HepG2 (cell line): ENCODE measurements around the gene BPIFA2. TPM values are rescaled to one million over a fixed set of nuclear protein-coding genes. Genes with fewer than 3 reads are reported as not detected.

Experiments
- ATAC-seq: fragments of 200-7000 bp; cut with Tn5 transposase; 3 replicates; pipeline ENCODE4 v1.9.1; 2020; ENCODE audit warnings: mild to moderate bottlenecking, moderate library complexity
- BruUV-seq: library from RNA; stranded (reverse); fragments of 400-500 nt; replicated peaks from 2 replicates; lab custom pipeline; 2021; lab: Mats Ljungman, UMichigan
- CTCF ChIA-PET: fragments of 300-600 bp; formaldehyde crosslinking; extraction: SDS; loops from one replicate; lab custom pipeline; 2021; ENCODE audit warnings: low total read pairs, inconsistent platforms, low intra/inter-chr PET ratio; lab: Yijun Ruan, JAX
- POLR2A ChIA-PET: fragments of 350-600 bp; sonication (Branson Sonifier 250); formaldehyde crosslinking; loops from one replicate; lab custom pipeline; 2020; ENCODE audit warnings: antibody characterized with exemption, inconsistent platforms; lab: Yijun Ruan, JAX
- DNase-seq: peaks from one replicate; pipeline ENCODE4 v3.0.0-alpha.2; 2015; ENCODE audit warnings: low spot score
- FAIRE-seq: peaks from 3 replicates; lab custom pipeline; 2011; peaks lifted over from hg19 to GRCh38; lab: Jason Lieb, UNC
- H2AFZ ChIP-seq: one replicate; pipeline ENCODE4 v1.6.1; 2011; ENCODE audit warnings: low read length, inconsistent platforms
- H3K27ac ChIP-seq: fragments of 300-600 bp; 3 replicates; pipeline ENCODE4 v1.8.0; 2011; ENCODE audit warnings: mixed run types, mild to moderate bottlenecking, mixed read lengths, low read length, inconsistent platforms; ENCODE audit not compliant: insufficient read depth; ENCODE audit errors: extremely low read length
- H3K27me3 ChIP-seq, 2 experiments: fragments of 200-600 bp in 1 of 2; 2 replicates in 1 of 2; 3 replicates in 1 of 2; pipeline versions ENCODE4 v1.6.0 to v1.8.0; 2011; ENCODE audit warnings: low read length in 2 of 2, mild to moderate bottlenecking in 2 of 2, moderate library complexity in 2 of 2, inconsistent platforms in 1 of 2; ENCODE audit not compliant: insufficient read depth in 2 of 2, control insufficient read depth in 1 of 2
- H3K36me3 ChIP-seq, 2 experiments: fragments of 200-600 bp in 1 of 2; replicated peaks in 1 of 2; 2 replicates in 1 of 2; 3 replicates in 1 of 2; pipeline versions ENCODE4 v1.5.1 to v1.8.0; 2011; ENCODE audit warnings: low read length in 2 of 2, inconsistent platforms in 1 of 2; ENCODE audit not compliant: insufficient read depth in 2 of 2, control insufficient read depth in 1 of 2
- H3K4me1 ChIP-seq: 2 replicates; pipeline ENCODE4 v1.5.1; 2012; ENCODE audit warnings: low read length, inconsistent platforms; ENCODE audit not compliant: insufficient read depth
- H3K4me2 ChIP-seq: 2 replicates; pipeline ENCODE4 v1.6.0; 2011; ENCODE audit warnings: low read depth, low read length, inconsistent platforms
- H3K4me3 ChIP-seq, 3 experiments: fragments of 200-600 bp in 1 of 3; sonication (generic), shearing (Covaris generic) in 1 of 3; replicated peaks in 1 of 3; 2 replicates each; pipeline ENCODE4 v1.5.1; 2011 to 2016; ENCODE audit warnings: low read length in 3 of 3, inconsistent platforms in 2 of 3, low read depth in 2 of 3, mild to moderate bottlenecking in 2 of 3, control low read depth in 1 of 3, mixed read lengths in 1 of 3; ENCODE audit not compliant: insufficient read depth in 1 of 3
- H3K79me2 ChIP-seq: one replicate; pipeline ENCODE4 v1.6.1; 2011; ENCODE audit warnings: low read length, inconsistent platforms; ENCODE audit not compliant: insufficient read depth
- H3K9ac ChIP-seq: 2 replicates; pipeline ENCODE4 v1.6.0; 2011; ENCODE audit warnings: mild to moderate bottlenecking, low read depth, low read length, inconsistent platforms; ENCODE audit not compliant: insufficient read depth
- H3K9me3 ChIP-seq: 2 replicates; pipeline ENCODE4 v1.5.1; 2012; ENCODE audit warnings: mild to moderate bottlenecking, low read length
- H4K20me1 ChIP-seq: 2 replicates; pipeline ENCODE4 v1.6.0; 2011; ENCODE audit warnings: inconsistent platforms, mild to moderate bottlenecking, low read length, moderate library complexity; ENCODE audit not compliant: insufficient read depth
- BORCS8-MEF2B ChIP-seq: sonication (generic); formaldehyde crosslinking; IDR thresholded peaks from 2 replicates; pipeline ENCODE4 v1.8.0; 2022; ENCODE audit warnings: mild to moderate bottlenecking, missing genetic modification reagents
- CREB1 ChIP-seq, 2 experiments: fragments of 450-650 bp in 1 of 2; IDR thresholded peaks; 2 replicates each; pipeline ENCODE4 v1.6.1; 2016 to 2017; ENCODE audit warnings: control low read depth in 1 of 2, mild to moderate bottlenecking in 1 of 2, missing compliant biosample characterization in 1 of 2, missing genetic modification characterization in 1 of 2
- EHMT2 ChIP-seq: fragments of 200-600 bp; sonication (generic); IDR thresholded peaks from 2 replicates; pipeline ENCODE4 v1.7.0; 2017; ENCODE audit warnings: antibody characterized with exemption, low read depth, low read length, borderline replicate concordance
- ELK4 ChIP-seq: sonication (generic); formaldehyde crosslinking; IDR thresholded peaks from 2 replicates; pipeline ENCODE4 v1.9.0; 2021; ENCODE audit warnings: missing genetic modification reagents, borderline replicate concordance
- MAX ChIP-seq: IDR thresholded peaks from 2 replicates; pipeline ENCODE4 v1.6.1; 2012; ENCODE audit warnings: inconsistent platforms
- MBD4 ChIP-seq: IDR thresholded peaks from 2 replicates; pipeline ENCODE4 v1.6.1; 2012; ENCODE audit warnings: low read length, inconsistent platforms, borderline replicate concordance
- NFRKB ChIP-seq: fragments of 450-650 bp; IDR thresholded peaks from 2 replicates; pipeline ENCODE4 v1.6.1; 2017
- NONO ChIP-seq, 2 experiments: fragments of 450-650 bp in 1 of 2; sonication (generic) in 1 of 2; formaldehyde crosslinking in 1 of 2; IDR thresholded peaks in 1 of 2; conservative IDR thresholded peaks in 1 of 2; 2 replicates each; pipeline versions ENCODE4 v1.6.1 to v1.8.0; 2017 to 2022; ENCODE audit warnings: mild to moderate bottlenecking in 1 of 2, missing genetic modification reagents in 1 of 2, moderate library complexity in 1 of 2
- PLRG1 ChIP-seq: fragments of 450-650 bp; conservative IDR thresholded peaks from 2 replicates; pipeline ENCODE4 v1.6.1; 2016
- RORA ChIP-seq: sonication (generic); formaldehyde crosslinking; IDR thresholded peaks from 2 replicates; pipeline ENCODE4 v1.5.0; 2020; ENCODE audit warnings: mild to moderate bottlenecking, missing genetic modification reagents, moderate library complexity
- RXRB ChIP-seq: IDR thresholded peaks from 2 replicates; pipeline ENCODE4 v1.6.1; 2016; ENCODE audit warnings: borderline replicate concordance, missing genetic modification reagents, missing compliant biosample characterization
- TBX3 ChIP-seq: fragments of 450-650 bp; IDR thresholded peaks from 2 replicates; pipeline ENCODE4 v1.6.1; 2017; ENCODE audit warnings: antibody characterized with exemption, mild to moderate bottlenecking, inconsistent platforms, borderline replicate concordance
- ZNF282 ChIP-seq: fragments of 450-650 bp; IDR thresholded peaks from 2 replicates; pipeline ENCODE4 v1.6.1; 2018; ENCODE audit not compliant: partially characterized antibody
- WGBS: methylation state at CpG from one replicate; pipeline ENCODE4 v1.1.6; 2017; ENCODE audit warnings: low lambda C conversion rate; 5-methylcytosine and 5-hydroxymethylcytosine counted together
- in situ Hi-C: cut with HindIII; loops from 2 replicates; pipeline ENCODE4 v1.10.0; 2017; ENCODE audit warnings: low pct_unique_long_range_greater_than_20kb; ENCODE audit not compliant: extremely low pct_ligation_motif_present
- intact Hi-C: fragments of 100-400 bp; cut with micrococcal nuclease; formaldehyde crosslinking; loops from one replicate; pipeline ENCODE4 v1.10.0; 2022; ENCODE audit not compliant: unreplicated experiment
- polyA plus RNA-seq, 8 experiments: library from polyadenylated mRNA; depleted of rRNA in 3 of 8; stranded (reverse) in 7 of 8; unstranded in 1 of 8; fragments of >200 nt; fragmentation: Illumina TruSeq in 4 of 8; extraction: Trizol in 4 of 8; gene quantifications; 2 replicates each; pipeline versions ENCODE4 v1.2.1 to v1.2.3, GENCODE V29; 2011 to 2016; ENCODE audit warnings: low read depth in 4 of 8, missing spikeins in 1 of 8, mixed read lengths in 1 of 8; ENCODE audit not compliant: insufficient read depth in 1 of 8
- total RNA-seq, 5 experiments: library from RNA; depleted of rRNA; stranded (reverse); fragments of >200 nt; fragmentation: Illumina TruSeq; extraction: Trizol; gene quantifications; 2 replicates each; pipeline ENCODE4 v1.2.3, GENCODE V29; 2016; ENCODE audit warnings: low read depth in 1 of 5
- TF ChIP-seq, protein P1 (sequence below): sonication (generic); formaldehyde crosslinking; IDR thresholded peaks from 2 replicates; pipeline ENCODE4 v1.4.0; 2020; ENCODE audit warnings: mild to moderate bottlenecking, missing genetic modification reagents

Gene BPIFA2
- total and polyA plus RNA-seq, 2 of the 13 experiments (the other 11 are each of a cell fraction or from before 2014, with no cell fraction given) = not detected

GRCh38 chr20:33162753-33163152, 5.2 kb upstream of the BPIFA2 start:
- no peak for DNase-seq
- CTCF ChIA-PET = no interaction called here
- FAIRE-seq = no peak
- no peak overlapping the region for H2AFZ ChIP-seq
- no TSS peak for BruUV-seq
- H3K27me3 ChIP-seq = peaks cover 0 to 34% of the 10 kb centered on the region in 2 experiments; a peak in 2 of 5 replicates
- in situ Hi-C loops = no loop called here
- H3K4me1 ChIP-seq = no peaks in the 10 kb centered on the region
- no peak for ATAC-seq
- intact Hi-C loops = loop anchor here (1.0 kb wide), 1 partner anchor 35 kb away; no protein-coding TSS in a partner anchor
- H3K36me3 ChIP-seq = no peaks in the 10 kb centered on the region
- no peak overlapping the region for H3K9ac ChIP-seq
- H3K27ac ChIP-seq = no peak overlapping the region
- TF ChIP-seq CREB1 (IDR thresholded peaks at IDR 0.05) (no peak), CREB1 (CRISPR knock-in tag; IDR thresholded peaks at IDR 0.05) (no peak), TBX3 (0 out of 2 replicates have a peak, but pooled peaks have one; percentile 14)
- TF ChIP-seq, all 625 proteins: peak for 1
- WGBS = 8% methylated on average over 5 of the region's 5 CpGs
- POLR2A ChIA-PET = no interaction called here
- Histone ChIP-seq H3K79me2 (no peaks in the 10 kb centered on the region), H3K4me3 (no peak overlapping the region), H4K20me1 (no peaks in the 10 kb centered on the region; the same call in 1 of the 2 replicates), H3K9me3 (no peaks in the 10 kb centered on the region), H3K4me2 (no peak overlapping the region)

- no peak for DNase-seq
- TF ChIP-seq ELK4 (CRISPR knock-in tag) (no peak), ZNF282 (peak; percentile 50), RXRB (CRISPR knock-in tag) (no peak), EHMT2 (no peak), BORCS8-MEF2B (CRISPR knock-in tag) (no peak), NFRKB (peak; percentile 43; the same call in 1 of the 2 replicates), NONO (IDR thresholded peaks at IDR 0.05) (0 out of 2 replicates have a peak, but pooled peaks have one; percentile 17), NONO (CRISPR knock-in tag; conservative IDR thresholded peaks at IDR 0.05) (no peak), RORA (no peak), MBD4 (no peak), MAX (no peak), PLRG1 (0 out of 2 replicates have a peak, but pooled peaks have one; percentile 77)
- TF ChIP-seq, protein P1, sequence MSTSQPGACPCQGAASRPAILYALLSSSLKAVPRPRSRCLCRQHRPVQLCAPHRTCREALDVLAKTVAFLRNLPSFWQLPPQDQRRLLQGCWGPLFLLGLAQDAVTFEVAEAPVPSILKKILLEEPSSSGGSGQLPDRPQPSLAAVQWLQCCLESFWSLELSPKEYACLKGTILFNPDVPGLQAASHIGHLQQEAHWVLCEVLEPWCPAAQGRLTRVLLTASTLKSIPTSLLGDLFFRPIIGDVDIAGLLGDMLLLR (CRISPR knock-in tag) = no peak
Measured at GRCh38 chr20:33163856-33164762, 3.9 kb upstream of the BPIFA2 start.

More at GRCh38 chr20:33163856-33164762, 3.9 kb upstream of the BPIFA2 start:
- POLR2A ChIA-PET = no interaction called here
- H3K9me3 ChIP-seq = peaks cover 5% of the 10 kb centered on the region
- intact Hi-C loops (loop anchor here (1.0 kb wide), 1 partner anchor 37 kb away; no protein-coding TSS in a partner anchor), in situ Hi-C loops (no loop called here)
- CTCF ChIA-PET = no interaction called here
- H3K4me1 ChIP-seq = no peaks in the 10 kb centered on the region
- no peaks in the 10 kb centered on the region for H3K36me3 ChIP-seq
- H2AFZ ChIP-seq = no peak overlapping the region
- no peak for FAIRE-seq
- H3K27me3 ChIP-seq = peaks cover 0 to 34% of the 10 kb centered on the region in 2 experiments; a peak in 2 of 5 replicates
- WGBS = 17% methylated on average over 8 of the region's 8 CpGs
- no peak for ATAC-seq
- H3K79me2 ChIP-seq = no peaks in the 10 kb centered on the region
- H3K4me2 ChIP-seq = no peak overlapping the region
- no peak overlapping the region for H3K4me3 ChIP-seq
- H4K20me1 ChIP-seq = no peaks in the 10 kb centered on the region; the same call in 1 of the 2 replicates
- no peak overlapping the region for H3K27ac ChIP-seq
- no peak overlapping the region for H3K9ac ChIP-seq
- BruUV-seq = no TSS peak
